Transverse colon (tissue), 4 donors: ENCODE data around the gene CLTC. TPM values are rescaled to one million over a fixed set of nuclear protein-coding genes. Genes with fewer than 3 reads are reported as not detected.
A peak's percentile ranks its signal among the peaks of the same experiment; 100 is the strongest.

Experiments used
- DNase-seq: peaks from one replicate; pipeline ENCODE4 v3.0.0-alpha.2; 2019
- H3K27ac ChIP-seq, 4 donors: fragments of 200-600 bp; sonication (generic); 2 replicates each; pipeline ENCODE4 v1.5.1; 2016 to 2018; ENCODE audit warnings: inconsistent platforms in 4 of 4
- H3K27me3 ChIP-seq: fragments of 200-600 bp; sonication (generic); 2 replicates; pipeline ENCODE4 v1.5.1; 2017; ENCODE audit warnings: inconsistent platforms
- H3K36me3 ChIP-seq, 4 donors: fragments of 200-600 bp; sonication (generic); 2 replicates each; pipeline ENCODE4 v1.5.1; 2017 to 2019; ENCODE audit warnings: inconsistent platforms in 4 of 4
- H3K4me1 ChIP-seq, 4 donors: fragments of 200-600 bp; sonication (generic); 2 replicates each; pipeline ENCODE4 v1.5.1; 2017 to 2020; ENCODE audit warnings: inconsistent platforms in 4 of 4
- H3K4me3 ChIP-seq, 4 donors: fragments of 200-600 bp; sonication (generic); 1 replicate in 1 of 4; 2 replicates in 3 of 4; pipeline versions ENCODE4 v1.5.1 to v1.6.1; 2017 to 2019; ENCODE audit warnings: inconsistent platforms in 4 of 4
- H3K9me3 ChIP-seq, 2 donors: fragments of 200-600 bp; sonication (generic); 2 replicates each; pipeline ENCODE4 v1.5.1; 2017 to 2019; ENCODE audit warnings: inconsistent platforms in 2 of 2
- EP300 ChIP-seq: sonication (generic); formaldehyde crosslinking; IDR thresholded peaks from one replicate; pipeline ENCODE4 v1.6.1; 2017; ENCODE audit warnings: antibody characterized with exemption, low read depth
- POLR2A ChIP-seq: fragments of 450-650 bp; IDR thresholded peaks from one replicate; pipeline ENCODE4 v1.6.1; 2016; ENCODE audit warnings: antibody characterized with exemption, mild to moderate bottlenecking, moderate library complexity
- POLR2AphosphoS5 ChIP-seq, 3 donors: sonication (generic); formaldehyde crosslinking; IDR thresholded peaks; one replicate each; pipeline ENCODE4 v1.6.1; 2016; ENCODE audit warnings: antibody characterized with exemption in 3 of 3
- WGBS, 2 donors: methylation state at CpG; one replicate each; pipeline ENCODE4 v1.1.5; 2018; ENCODE audit warnings: low coverage in 1 of 2; 5-methylcytosine and 5-hydroxymethylcytosine counted together
- in situ Hi-C, 4 donors: fragments of 200-750 bp; cut with MboI; loops; one replicate each; pipeline versions ENCODE4 v1.15.0 to v1.15.1; 2017; ENCODE audit warnings: low sequenced_read_pairs in 3 of 4, low pct_ligation_motif_present in 1 of 4, low pct_unique_long_range_greater_than_20kb in 1 of 4
- intact Hi-C: fragments of 100-400 bp; cut with DNase I; formaldehyde crosslinking; loops from one replicate; pipeline ENCODE4 v1.15.1; 2023; ENCODE audit warnings: low total_unique reads
- total RNA-seq, 4 donors: library from RNA; depleted of rRNA; stranded (reverse); fragments of >200 nt; gene quantifications; one replicate each; pipeline ENCODE4 v1.1.0, GENCODE V29; 2016
- TF ChIP-seq, protein P1 (sequence below), 5 experiments: fragments of 200-600 bp in 3 of 5; fragments of 450-650 bp in 2 of 5; sonication (generic) in 3 of 5; IDR thresholded peaks; 1 replicate in 2 of 5; 2 replicates in 3 of 5; pipeline ENCODE4 v1.5.1; 2016 to 2017; ENCODE audit warnings: antibody characterized with exemption in 5 of 5, inconsistent platforms in 3 of 5, mild to moderate bottlenecking in 2 of 5, moderate library complexity in 1 of 5

CLTC gene
- total RNA-seq, 4 donors from 2014 or later: 165 to 283 (median 242) TPM

DNA sequence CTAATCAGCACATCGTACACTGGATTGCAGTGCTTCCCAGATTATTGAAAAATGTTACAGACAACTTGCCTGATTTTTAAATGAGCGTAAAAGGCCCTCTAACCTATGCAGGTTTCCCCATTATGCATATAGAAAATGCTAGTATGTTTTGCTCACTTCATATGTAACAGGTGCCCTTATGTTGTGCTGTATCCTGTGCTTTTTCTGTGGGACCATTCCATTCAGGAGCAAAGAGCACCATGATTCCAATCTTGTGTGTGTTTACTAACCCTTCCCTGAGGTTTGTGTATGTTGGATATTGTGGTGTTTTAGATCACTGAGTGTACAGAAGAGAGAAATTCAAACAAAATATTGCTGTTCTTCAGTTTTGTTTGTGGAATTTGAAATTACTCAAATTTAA, 74.6 kb downstream of the CLTC start:
- peaks cover 0 to 63% (median 22%) of the 10 kb centered on the region in 4 donors for H3K36me3 ChIP-seq
- intact Hi-C loops (no loop called here), in situ Hi-C loops (no loop called here)

GRCh38 chr17:59695945-59696681, 76.4 kb downstream of the CLTC start:
- H3K27ac ChIP-seq: peak overlapping the region in 2 of 4 donors; percentile 18 to 32
- TF ChIP-seq, protein P1, sequence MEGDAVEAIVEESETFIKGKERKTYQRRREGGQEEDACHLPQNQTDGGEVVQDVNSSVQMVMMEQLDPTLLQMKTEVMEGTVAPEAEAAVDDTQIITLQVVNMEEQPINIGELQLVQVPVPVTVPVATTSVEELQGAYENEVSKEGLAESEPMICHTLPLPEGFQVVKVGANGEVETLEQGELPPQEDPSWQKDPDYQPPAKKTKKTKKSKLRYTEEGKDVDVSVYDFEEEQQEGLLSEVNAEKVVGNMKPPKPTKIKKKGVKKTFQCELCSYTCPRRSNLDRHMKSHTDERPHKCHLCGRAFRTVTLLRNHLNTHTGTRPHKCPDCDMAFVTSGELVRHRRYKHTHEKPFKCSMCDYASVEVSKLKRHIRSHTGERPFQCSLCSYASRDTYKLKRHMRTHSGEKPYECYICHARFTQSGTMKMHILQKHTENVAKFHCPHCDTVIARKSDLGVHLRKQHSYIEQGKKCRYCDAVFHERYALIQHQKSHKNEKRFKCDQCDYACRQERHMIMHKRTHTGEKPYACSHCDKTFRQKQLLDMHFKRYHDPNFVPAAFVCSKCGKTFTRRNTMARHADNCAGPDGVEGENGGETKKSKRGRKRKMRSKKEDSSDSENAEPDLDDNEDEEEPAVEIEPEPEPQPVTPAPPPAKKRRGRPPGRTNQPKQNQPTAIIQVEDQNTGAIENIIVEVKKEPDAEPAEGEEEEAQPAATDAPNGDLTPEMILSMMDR (IDR thresholded peaks at IDR 0.05): no peak
- TF ChIP-seq POLR2A (no peak), POLR2AphosphoS5 (IDR thresholded peaks at IDR 0.05) (no peak), EP300 (no peak)
- no peak for DNase-seq
- intact Hi-C loops: no loop called here
- peaks cover 0 to 13% (median 7%) of the 10 kb centered on the region in 4 donors for H3K4me1 ChIP-seq
- in situ Hi-C loops: no loop called here
- 53 to 58% methylated on average over 2 to 3 of the region's 3 CpGs for WGBS, 2 donors
- H3K9me3 ChIP-seq: no peaks in the 10 kb centered on the region
- no peak overlapping the region for H3K4me3 ChIP-seq
- H3K36me3 ChIP-seq: peaks cover 0 to 47% (median 14%) of the 10 kb centered on the region in 4 donors
- H3K27me3 ChIP-seq: no peaks in the 10 kb centered on the region

More for the DNA sequence above, 74.6 kb downstream of the CLTC start:
- DNase-seq: no peak
- H3K27me3 ChIP-seq: no peaks in the 10 kb centered on the region
- H3K4me3 ChIP-seq: no peak overlapping the region
- peaks cover 0 to 13% (median 7%) of the 10 kb centered on the region in 4 donors for H3K4me1 ChIP-seq
- 83 to 95% methylated on average over 1 to 2 of the region's 2 CpGs for WGBS, 2 donors
- no peak overlapping the region for H3K27ac ChIP-seq
- TF ChIP-seq POLR2A: no peak
- TF ChIP-seq EP300: no peak
- TF ChIP-seq, protein P1 (IDR thresholded peaks at IDR 0.05): no peak
- no peak for TF ChIP-seq POLR2AphosphoS5 (IDR thresholded peaks at IDR 0.05)
- no peaks in the 10 kb centered on the region for H3K9me3 ChIP-seq

GRCh38 chr17:59696682-59697277, 77.1 kb downstream of the CLTC start:
- in situ Hi-C loops (no loop called here), intact Hi-C loops (no loop called here)
- Histone ChIP-seq H3K27ac (peak overlapping the region in 3 of 4 donors; percentile 32 to 37 (median 35)), H3K4me3 (no peak overlapping the region), H3K27me3 (no peaks in the 10 kb centered on the region), H3K36me3 (peaks cover 0 to 43% (median 12%) of the 10 kb centered on the region in 4 donors), H3K4me1 (peaks cover 0 to 13% (median 7%) of the 10 kb centered on the region in 4 donors), H3K9me3 (no peaks in the 10 kb centered on the region)
- DNase-seq: no peak
- 59 to 63% methylated on average over 2 of the region's 2 CpGs for WGBS, 2 donors
- peak; percentile 8 for TF ChIP-seq POLR2A
- TF ChIP-seq, protein P1 (IDR thresholded peaks at IDR 0.05): no peak
- TF ChIP-seq POLR2AphosphoS5 (IDR thresholded peaks at IDR 0.05): peak in 1 of 3 donors; percentile 40
- no peak for TF ChIP-seq EP300

- no peak for DNase-seq
- no peaks in the 10 kb centered on the region for H3K27me3 ChIP-seq
- WGBS, 2 donors: 80 to 81% methylated on average over 4 of the region's 4 CpGs
- no peak overlapping the region for H3K27ac ChIP-seq
- peaks cover 0 to 21% (median 7%) of the 10 kb centered on the region in 4 donors for H3K4me1 ChIP-seq
- H3K9me3 ChIP-seq: no peaks in the 10 kb centered on the region
- in situ Hi-C loops (no loop called here), intact Hi-C loops (no loop called here)
- peaks cover 0 to 31% (median 8%) of the 10 kb centered on the region in 4 donors for H3K36me3 ChIP-seq
- TF ChIP-seq EP300 (no peak), POLR2A (no peak), POLR2AphosphoS5 (IDR thresholded peaks at IDR 0.05) (no peak)
- TF ChIP-seq, protein P1 (IDR thresholded peaks at IDR 0.05): no peak
- H3K4me3 ChIP-seq: no peak overlapping the region
These were observed 78.4 kb downstream of the CLTC start for GRCh38 chr17:59698143-59698542.
